ENCODE measurements around the gene ZSWIM6.

DNA sequence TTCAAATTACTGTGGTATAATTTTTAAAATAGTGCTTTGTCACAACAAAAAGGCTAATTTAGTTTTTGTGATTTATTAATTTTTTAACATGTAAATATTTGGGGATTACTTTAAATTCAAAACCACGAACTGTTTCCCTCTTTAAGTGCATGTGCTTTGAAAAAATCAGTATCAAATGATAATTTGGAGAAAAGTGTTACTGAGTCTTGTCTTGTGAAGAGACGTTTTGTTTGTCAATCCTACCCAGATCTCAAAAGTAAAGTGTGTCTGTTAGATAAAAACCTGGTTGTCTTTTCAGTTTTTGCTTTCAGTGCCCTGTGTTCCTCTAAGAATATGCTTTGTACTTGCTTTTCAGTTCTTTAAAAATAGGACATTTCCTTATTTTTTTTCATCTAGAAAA is 7.7 kb downstream of the ZSWIM6 start:
- TF ChIP-seq, protein P1, sequence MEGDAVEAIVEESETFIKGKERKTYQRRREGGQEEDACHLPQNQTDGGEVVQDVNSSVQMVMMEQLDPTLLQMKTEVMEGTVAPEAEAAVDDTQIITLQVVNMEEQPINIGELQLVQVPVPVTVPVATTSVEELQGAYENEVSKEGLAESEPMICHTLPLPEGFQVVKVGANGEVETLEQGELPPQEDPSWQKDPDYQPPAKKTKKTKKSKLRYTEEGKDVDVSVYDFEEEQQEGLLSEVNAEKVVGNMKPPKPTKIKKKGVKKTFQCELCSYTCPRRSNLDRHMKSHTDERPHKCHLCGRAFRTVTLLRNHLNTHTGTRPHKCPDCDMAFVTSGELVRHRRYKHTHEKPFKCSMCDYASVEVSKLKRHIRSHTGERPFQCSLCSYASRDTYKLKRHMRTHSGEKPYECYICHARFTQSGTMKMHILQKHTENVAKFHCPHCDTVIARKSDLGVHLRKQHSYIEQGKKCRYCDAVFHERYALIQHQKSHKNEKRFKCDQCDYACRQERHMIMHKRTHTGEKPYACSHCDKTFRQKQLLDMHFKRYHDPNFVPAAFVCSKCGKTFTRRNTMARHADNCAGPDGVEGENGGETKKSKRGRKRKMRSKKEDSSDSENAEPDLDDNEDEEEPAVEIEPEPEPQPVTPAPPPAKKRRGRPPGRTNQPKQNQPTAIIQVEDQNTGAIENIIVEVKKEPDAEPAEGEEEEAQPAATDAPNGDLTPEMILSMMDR (IDR thresholded peaks at IDR 0.05 in 4 of 5, conservative IDR thresholded peaks at IDR 0.05 in 1 of 5): no peak
- TF ChIP-seq POLR2A (IDR thresholded peaks at IDR 0.05): no peak
